Mammary epithelial cell (primary cell): ENCODE data around the gene CMTM8.

Experiments
- EZH2 ChIP-seq: IDR thresholded peaks from 2 replicates; pipeline ENCODE4 v1.6.1; 2012; ENCODE audit warnings: low read length, inconsistent platforms, borderline replicate concordance
- TF ChIP-seq, protein P1 (sequence below), 2 donors: IDR thresholded peaks in 1 of 2; conservative IDR thresholded peaks in 1 of 2; 2 replicates each; pipeline ENCODE4 v1.5.1; 2011 to 2012; ENCODE audit warnings: inconsistent platforms in 2 of 2, low read length in 2 of 2, mild to moderate bottlenecking in 2 of 2, control low read depth in 1 of 2, low read depth in 1 of 2; ENCODE audit not compliant: insufficient read depth in 1 of 2; ENCODE audit errors: extremely low read depth in 1 of 2

DNA sequence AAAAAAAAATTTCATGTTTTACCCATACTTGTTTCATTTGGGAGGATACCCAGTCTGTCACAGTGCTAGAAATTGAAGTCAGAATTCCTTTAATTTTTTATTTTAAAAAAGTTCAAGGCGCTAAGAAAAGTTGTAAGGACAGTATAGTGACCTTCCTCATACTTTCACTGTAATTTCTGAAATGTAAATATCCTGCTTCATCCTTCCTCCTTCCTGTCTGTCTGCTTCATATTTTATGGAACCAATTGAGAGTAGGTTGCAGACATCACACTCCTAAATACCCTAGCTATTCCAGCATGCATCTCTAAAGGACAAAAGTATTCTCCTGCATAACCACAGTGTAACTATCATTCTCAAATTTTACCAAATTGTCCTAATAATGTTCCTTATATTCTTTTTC lies 35.8 kb downstream of the CMTM8 start:
- TF ChIP-seq, protein P1, sequence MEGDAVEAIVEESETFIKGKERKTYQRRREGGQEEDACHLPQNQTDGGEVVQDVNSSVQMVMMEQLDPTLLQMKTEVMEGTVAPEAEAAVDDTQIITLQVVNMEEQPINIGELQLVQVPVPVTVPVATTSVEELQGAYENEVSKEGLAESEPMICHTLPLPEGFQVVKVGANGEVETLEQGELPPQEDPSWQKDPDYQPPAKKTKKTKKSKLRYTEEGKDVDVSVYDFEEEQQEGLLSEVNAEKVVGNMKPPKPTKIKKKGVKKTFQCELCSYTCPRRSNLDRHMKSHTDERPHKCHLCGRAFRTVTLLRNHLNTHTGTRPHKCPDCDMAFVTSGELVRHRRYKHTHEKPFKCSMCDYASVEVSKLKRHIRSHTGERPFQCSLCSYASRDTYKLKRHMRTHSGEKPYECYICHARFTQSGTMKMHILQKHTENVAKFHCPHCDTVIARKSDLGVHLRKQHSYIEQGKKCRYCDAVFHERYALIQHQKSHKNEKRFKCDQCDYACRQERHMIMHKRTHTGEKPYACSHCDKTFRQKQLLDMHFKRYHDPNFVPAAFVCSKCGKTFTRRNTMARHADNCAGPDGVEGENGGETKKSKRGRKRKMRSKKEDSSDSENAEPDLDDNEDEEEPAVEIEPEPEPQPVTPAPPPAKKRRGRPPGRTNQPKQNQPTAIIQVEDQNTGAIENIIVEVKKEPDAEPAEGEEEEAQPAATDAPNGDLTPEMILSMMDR (conservative IDR thresholded peaks at IDR 0.05 in 1 of 2, IDR thresholded peaks at IDR 0.05 in 1 of 2; ENCODE audit: extremely low read depth in 1 of 2, insufficient read depth in 1 of 2, low read depth in 1 of 2, low read length in 2 of 2) = no peak
- no peak for TF ChIP-seq EZH2
